Inflammatory macrophage (primary cell): ENCODE measurements around the gene SPOCD1.

ENCODE experiments used
- DNase-seq, 2 donors: peaks; one replicate each; pipeline ENCODE4 v3.0.0-alpha.2; 2020 to 2022

Gene SPOCD1

GRCh38 chr1:31769720-31770390 lies 46.0 kb downstream of the SPOCD1 start:
- no peak for DNase-seq

GRCh38 chr1:31768939-31769704 lies 46.7 kb downstream of the SPOCD1 start:
- peak in 1 of 2 donors; percentile 47 for DNase-seq

DNA sequence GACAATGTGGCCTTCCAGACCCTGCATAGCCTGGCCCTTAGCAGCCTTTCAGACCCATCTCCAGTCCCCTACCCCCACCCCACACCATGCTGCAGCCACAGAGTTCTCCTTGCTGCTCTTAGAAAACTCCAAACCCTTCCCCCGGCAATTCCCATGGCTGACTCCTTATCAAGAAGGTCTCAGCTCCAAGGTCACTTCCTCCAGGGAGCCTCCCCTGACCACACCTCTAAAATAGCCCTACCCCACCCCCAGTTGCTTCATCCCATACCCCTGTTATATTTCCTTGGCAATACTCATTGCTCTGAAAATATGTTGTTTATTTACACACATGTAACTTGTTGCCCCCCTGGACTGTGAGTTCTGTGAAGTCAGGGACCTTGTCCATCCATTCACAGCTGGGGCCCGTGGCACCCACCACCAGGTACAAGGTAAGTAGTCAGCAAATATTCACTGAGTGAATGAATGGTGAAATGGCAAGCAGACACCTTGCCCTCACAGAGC lies 47.4 kb downstream of the SPOCD1 start:
- no peak for DNase-seq

DNA sequence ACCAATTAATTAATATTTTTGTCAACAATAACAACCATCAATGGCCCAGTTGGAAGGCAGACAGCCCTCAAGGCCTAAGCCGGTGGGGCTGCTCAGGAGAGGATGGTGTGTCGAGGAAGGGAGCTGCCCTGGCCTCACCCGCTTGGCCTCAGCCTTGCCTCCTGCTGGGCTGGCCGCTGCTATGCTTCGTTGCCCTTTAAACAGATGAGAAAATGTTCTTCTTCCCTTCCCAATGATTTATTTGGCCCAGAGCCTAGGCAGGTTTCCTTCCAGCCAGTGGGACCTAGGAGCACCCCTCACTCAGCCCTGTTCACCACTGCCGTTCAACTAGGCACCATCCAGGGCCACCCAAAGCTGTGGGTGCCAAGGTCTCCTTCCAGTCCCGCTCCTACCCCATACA lies 48.6 kb downstream of the SPOCD1 start:
- no peak for DNase-seq

GRCh38 chr1:31765516-31765915 lies 50.3 kb downstream of the SPOCD1 start:
- no peak for DNase-seq

DNA sequence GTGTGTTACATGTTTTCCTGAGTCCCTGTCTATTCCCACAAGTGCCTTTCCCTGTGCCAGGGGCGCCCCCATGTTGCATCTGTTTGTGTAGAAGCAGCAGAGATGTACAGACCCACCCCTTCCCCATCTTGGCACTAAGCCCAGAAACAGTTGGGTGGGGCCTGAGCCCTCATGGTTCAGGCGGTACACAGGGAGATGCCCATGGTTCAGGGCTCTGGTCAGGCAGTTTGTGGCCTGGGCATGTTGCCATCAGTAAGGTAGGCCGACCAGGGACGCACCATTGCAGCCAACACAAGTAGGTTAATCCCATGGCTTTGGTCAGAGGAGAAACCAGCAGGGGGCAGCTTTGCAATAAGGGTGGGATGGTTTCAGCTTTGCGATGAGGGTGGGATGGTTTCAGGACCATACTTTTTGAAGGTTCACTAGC lies 50.8 kb downstream of the SPOCD1 start:
- DNase-seq: peak in 1 of 2 donors; percentile 24

- no peak for DNase-seq
These were observed 51.3 kb downstream of the SPOCD1 start, which contains the start of gene ADGRB2 for GRCh38 chr1:31764312-31765040. Gene ADGRB2 (minus strand): TSS chr1:31764340. CDS start chr1:31757221, 7,119 bp downstream.

- DNase-seq: no peak
These were observed 52.0 kb downstream of the SPOCD1 start for GRCh38 chr1:31763671-31764311.

GRCh38 chr1:31762726-31763670 lies 52.8 kb downstream of the SPOCD1 start:
- peak in 1 of 2 donors; percentile 14 for DNase-seq

DNA sequence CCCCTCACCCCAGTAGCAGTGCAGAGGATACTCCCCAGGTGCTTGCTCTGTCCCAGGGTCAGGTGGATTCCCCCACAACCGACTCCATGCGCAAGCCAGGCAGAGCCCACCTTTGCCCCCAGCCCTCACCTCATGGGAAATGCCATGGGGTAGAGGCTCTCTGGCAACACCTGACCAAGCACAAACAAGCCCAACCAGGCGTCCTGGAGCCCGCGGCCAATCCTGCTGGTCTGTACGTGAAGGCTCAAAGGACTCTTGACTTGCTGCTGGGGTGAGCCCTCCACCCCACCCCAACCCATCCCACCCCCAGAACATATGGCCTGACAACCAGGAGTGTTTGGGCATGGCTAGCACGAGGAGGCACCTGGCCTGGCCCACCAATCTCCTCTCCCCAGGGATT lies 53.5 kb downstream of the SPOCD1 start:
- DNase-seq: no peak

DNA sequence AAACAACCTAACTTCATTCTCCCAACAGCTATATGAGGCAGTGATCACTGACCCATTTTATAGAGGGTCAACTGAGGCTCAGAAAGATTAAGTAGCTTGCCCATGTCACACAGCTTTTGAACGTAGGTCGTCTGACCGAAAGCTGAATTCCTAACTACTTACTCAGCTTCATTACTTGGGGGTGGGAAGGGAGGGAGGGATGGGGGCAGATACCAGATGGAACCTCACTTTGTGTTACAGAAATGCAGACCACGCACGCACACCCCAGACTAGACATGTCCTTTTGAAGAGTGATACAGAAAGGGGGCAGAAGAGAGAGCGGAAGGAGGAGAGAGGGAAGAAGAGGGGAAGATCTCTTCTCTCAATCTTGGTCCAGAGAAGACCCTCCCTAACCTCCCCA lies 53.9 kb downstream of the SPOCD1 start:
- no peak for DNase-seq

DNA sequence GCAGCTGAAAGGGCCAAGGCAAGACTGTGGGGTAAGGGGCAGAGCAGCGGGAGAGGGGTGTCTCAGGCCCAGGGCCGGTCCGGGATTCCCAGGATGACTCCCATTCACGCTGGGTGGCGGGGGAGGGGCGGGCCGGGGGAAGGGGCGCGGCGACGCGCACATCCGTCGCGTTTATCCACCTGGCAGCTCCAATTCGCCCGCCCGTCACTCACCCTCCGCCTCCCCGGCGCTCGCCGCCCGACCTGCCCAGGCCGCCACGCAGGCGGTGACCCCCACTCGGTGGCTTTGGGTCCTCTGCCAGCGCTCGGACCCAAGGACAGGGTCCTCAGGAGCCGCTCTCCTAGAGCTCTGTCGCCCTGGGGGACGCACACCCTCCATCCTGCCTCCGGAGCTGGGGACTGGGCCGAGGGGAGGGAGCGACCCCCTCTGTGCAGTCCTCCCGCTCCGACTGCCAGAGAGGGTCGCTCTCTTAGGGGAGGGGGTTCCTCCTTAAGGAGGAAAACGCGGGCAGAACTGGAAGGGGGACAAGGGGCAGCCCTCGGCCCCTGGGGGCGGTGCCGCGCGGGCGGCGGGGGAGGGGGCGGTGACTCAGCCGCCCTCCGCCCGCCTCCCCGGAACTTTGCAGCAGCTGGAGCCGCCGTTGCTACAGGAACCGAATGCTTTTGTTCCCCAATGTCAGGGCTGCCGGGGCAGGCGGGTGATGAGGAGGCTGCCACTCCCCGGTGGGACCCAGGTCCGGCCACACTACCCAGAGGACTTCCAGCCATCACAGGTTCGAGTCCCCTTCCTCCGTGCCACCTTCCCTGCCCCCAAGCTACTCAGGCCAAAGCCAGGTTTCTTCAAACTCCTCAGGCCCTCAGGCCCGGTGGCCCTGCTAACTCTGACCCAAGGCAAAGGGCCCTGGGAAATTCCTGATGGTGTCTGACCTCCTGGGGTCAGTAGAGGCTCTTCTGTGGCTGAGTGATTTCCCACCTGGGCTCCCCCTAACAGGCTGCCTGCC lies 55.1 kb downstream of the SPOCD1 start:
- DNase-seq: peak; percentile 31 to 51

DNA sequence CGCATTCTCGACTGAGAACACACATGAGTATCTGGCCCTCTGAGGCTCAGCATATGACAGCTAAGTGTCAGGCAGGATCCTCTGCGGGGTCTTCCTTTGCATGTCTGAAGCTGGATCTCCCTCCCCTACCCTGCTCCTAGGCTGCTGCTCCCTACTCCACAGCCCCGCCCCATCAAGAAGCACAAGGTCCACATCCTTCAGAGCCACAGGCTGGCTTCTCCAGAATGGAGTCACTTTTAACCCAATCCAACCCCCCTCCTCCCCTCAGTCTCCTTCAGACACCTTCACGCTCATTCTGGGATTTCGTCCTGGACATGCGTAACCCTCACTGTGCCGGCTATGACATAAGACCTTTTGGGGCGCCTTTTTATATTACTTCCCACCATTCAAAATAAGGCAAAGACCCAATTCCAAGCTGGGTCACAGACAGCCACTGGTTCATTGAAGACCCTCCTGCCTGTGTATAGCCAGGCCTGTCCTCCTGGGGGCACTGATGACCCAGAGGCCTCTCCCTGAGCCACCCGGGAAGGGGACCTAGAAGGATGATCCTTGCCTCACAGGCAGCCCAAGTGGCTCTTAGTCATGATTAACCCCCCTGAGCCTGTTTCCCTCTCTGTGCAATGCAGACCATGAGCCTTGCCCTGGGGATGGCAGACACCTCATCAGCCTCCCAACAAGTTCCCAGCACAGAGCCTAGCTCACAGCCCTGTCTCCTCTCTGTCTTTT lies 56.4 kb downstream of the SPOCD1 start:
- peak in 1 of 2 donors; percentile 31 for DNase-seq

GRCh38 chr1:31758823-31759222 lies 57.0 kb downstream of the SPOCD1 start:
- DNase-seq: no peak

GRCh38 chr1:31757989-31758388 lies 57.8 kb downstream of the SPOCD1 start:
- DNase-seq: no peak

- no peak for DNase-seq
These were observed 58.6 kb downstream of the SPOCD1 start for GRCh38 chr1:31757204-31757679.

DNA sequence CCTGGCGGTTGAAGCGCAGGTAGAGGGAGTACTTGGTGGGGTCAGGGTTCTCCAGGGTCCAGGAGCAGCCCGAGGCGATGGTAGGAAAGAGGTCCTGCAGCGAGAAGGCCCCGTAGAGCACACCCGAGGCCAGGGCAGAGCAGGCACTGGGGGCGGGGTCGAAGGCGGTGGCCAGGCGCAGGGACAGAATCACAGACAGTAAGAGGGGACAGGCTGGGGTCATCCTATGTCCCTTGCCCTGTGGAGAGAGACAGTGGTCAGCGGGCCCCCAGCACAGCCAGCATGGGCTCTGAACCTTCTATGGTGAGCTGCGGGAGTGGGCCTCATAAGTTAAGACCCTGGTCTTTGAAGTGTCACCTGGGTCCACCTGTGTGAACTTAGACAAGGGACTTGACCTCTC lies 59.2 kb downstream of the SPOCD1 start:
- no peak for DNase-seq

- DNase-seq: no peak
These were observed 59.9 kb downstream of the SPOCD1 start for GRCh38 chr1:31755850-31756492.

DNA sequence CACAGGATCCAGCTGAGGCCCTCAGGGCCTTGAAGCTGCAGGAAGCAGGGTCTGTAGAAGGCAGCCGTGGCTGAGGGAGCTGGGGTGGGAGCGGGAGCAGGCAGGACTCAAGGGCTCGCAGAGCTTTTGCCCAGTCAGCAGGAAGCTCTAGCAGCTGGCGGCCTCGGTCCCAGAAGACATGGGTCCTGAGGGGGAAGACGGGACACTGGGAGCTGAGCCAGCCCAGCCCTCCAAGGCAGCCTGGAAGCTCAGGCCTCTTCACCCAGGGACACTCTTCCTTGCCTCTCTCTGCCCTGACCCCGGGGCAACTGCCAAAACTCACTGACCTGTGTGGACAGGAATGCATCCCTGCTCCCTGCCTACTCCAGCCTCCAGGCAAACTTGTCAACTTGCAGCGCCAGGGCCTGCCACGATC lies 60.6 kb downstream of the SPOCD1 start:
- no peak for DNase-seq
